NCI-H460 (cell line): Measurements from ENCODE around the gene ZCCHC7. TPM values are rescaled to one million over a fixed set of nuclear protein-coding genes. Genes with fewer than 3 reads are reported as not detected.
"Not testable (repeated sequence)": the region's sequence is repeated elsewhere in the genome, so short reads cannot be mapped to it uniquely, and the experiment has no call there.

Experiments used
- DNase-seq: peaks from one replicate; pipeline ENCODE4 v3.0.0-alpha.2; 2016; ENCODE audit warnings: low read depth; ENCODE audit errors: extremely low read depth
- total RNA-seq: library from RNA; depleted of rRNA; stranded (reverse); fragments of >200 nt; shearing (Covaris generic); gene quantifications from 2 replicates; pipeline ENCODE4 v1.2.3, GENCODE V29; 2014

Gene ZCCHC7
- total RNA-seq, 1 experiment from 2014 or later: 18.9 TPM

DNA sequence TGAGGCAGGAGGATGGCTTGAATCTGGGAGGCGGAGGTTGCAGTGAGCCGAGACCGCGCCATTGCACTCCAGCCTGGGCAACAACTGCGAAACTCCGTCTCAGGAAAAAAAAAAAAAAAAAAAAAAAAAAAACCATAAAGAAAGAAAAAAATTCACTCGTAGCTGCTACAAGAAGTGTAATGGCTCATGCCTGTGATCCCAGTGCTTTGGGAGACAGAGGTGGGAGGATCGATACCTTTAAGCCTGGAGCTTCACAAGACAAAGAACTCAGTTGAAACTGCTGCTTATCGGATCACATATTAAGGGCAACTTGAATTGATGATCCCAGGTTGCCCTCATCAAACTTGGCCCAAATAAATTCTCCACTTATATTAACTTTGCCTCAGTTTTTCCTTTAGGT is 1.0 kb upstream of the ZCCHC7 start:
- DNase-seq: no peak

DNA sequence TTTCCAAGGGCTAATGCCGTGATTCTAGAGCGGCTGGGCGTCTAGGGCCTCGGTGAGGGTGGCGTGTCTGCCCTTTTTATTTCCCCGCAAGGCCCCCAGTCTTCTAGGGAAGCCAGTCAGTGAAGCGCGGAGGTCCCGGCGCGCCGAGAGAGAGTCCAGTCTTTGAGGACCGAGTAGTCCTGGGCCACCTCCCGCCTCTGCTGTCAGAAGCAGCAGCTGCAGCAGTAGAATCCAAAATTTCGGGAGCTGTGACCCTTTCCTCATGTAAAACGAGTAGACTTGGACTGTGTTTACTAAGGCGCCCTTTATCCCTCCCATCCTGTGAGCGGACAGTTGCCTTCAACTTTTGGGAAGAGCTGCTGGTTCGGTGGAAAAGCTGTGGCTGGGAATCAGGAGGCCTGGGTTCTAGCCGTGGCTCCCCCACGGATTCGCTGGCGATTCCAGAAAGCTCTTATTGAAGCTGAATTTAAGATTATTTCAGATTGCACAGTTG is 515 bp downstream of the ZCCHC7 start:
- not testable (repeated sequence) for DNase-seq

DNA sequence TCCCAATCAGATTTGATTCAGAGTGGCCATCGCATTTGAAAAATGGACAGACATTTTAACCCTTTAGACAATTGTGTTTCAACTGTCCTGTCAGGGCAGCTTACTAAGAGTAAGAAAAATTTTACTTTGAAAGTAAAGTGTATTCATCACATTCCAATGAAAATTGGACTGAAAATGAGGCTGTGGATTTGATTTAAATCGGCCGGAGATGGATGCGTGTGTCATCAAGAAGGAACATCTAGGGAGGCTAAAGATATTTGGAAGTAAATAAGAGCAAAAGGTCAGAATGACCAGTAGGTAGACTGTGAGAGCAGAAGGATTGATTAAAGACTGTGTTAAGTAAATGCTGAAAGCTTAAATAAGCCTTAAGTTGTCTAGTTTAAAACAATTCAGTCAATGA is 1.5 kb downstream of the ZCCHC7 start:
- DNase-seq: no peak

DNA sequence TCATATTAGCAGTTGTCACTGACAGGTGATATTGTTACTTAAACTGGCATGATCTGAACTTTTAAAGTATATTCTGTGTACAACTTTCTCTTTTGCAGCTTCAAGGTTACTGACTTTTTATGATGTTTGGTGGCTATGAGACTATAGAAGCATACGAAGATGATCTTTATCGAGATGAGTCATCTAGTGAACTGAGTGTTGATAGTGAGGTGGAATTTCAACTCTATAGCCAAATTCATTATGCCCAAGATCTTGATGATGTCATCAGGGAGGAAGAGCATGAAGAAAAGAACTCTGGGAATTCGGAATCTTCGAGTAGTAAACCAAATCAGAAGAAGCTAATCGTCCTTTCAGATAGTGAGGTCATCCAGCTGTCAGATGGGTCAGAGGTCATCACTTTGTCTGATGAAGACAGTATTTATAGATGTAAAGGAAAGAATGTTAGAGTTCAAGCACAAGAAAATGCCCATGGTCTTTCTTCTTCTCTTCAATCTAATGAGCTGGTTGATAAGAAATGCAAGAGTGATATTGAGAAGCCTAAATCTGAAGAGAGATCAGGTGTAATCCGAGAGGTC is 5.9 kb downstream of the ZCCHC7 start:
- no peak for DNase-seq

DNA sequence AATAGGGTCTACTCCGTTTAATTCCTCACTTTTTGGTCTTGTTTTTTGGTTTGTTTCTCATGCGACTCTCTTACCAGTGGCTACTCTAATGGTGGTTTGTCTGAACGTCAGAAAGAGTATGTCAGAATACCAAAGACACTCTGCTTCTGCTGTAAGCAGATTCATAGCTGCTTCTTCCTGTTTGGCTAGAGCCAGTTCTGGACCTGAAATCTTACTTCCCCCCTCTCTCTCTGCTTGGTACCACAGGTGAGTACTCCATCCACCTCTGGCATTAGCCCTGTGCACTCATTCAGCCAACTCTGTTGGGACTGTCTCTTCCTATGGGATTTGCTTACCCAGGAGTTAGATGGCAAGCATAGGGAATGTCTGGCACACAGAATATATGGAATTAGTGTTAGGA is 6.6 kb downstream of the ZCCHC7 start:
- no peak for DNase-seq

DNA sequence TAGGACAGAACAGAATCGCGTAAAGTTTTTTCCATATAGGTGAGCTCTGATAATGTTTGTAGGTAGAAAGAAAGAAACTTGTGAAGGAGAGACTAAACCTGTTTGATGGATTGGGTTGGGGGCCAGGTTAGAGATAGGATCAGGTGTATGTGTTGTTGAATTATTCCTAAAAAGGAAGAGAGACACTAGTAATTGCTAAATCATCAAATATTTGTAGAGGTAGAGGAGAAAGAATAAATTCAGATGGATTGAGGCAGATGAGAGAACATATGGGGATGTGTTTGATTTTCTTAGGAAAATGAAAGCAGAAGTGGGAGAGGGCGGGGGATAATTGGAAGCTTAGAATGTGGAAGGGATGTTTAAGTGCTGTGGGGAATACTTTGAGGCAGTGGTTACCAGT is 7.7 kb downstream of the ZCCHC7 start:
- no peak for DNase-seq

DNA sequence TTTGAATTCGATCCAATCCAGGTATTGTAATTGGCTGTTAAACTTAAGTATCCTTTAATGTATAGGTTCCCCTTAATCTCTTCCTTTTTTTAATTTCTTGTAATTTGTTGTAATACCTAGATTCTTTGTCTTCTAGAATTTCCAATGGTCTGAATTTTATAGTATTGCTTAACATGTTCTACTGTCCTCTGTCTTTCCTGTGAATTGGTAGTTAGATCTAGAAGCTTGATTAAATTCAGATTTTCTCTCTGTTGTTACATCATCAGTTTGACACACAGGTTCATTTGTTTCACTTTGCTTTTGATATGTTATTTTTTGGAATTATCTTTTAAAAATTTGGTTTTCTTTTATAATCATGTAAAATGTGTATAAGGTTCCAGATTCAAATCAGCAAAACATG is 13.8 kb downstream of the ZCCHC7 start:
- DNase-seq: no peak

DNA sequence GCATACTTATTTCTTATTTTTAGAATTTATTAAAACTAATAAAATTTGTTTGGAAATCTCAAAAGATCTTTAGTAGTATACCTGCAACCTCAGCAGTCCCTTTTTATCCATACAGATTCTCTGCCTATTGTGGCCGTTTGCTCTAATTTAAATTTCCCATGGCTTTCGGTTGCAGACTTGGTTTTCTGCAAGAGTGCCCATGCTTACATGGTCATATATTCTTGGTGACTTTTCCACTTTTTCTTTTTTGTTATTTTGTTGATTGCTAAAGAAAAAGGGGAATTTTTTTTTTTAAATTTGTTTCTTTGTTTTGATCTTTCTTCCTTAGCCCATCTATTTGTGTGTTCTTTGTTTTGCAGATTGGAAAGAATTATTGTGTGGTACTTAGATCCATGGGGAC is 20.6 kb downstream of the ZCCHC7 start:
- DNase-seq: no peak

DNA sequence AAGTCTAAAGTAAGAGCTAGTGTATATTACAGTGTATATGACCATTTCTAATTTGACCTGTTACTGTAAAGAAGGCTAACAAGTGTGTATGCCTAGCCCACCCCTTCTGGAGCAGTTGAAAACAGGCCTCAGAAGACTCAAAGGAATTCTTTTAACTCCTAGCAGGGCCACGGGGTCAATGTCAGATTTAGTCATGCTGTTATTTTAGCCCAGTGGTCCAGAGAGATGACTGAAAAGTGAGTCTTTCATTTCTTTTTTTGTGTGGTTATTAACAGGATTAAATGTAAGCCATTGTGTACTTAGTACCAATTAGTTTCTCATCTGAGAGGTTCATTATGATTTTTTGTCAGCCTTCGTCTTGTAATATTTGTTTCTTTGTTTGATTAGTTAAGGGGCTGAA is 24.4 kb downstream of the ZCCHC7 start:
- no peak for DNase-seq

DNA sequence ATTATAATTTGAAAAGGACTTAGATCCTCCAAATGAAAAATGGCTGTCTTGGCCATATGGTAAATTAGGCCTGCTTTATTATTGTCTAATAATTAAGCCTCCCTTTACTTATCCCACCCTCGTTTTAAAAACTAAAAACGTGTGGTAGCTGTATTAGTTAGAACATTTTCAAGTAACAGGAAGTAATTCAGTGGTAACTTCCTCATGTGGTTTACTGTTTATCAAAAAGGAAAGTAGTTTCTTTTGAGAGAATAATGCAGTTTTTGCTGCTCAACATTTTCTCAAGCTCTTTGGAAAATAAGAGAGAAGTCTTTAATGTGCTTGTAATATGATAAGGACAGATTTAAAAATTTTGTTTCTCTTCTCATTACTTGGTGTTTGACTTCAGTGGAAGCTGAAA is 26.0 kb downstream of the ZCCHC7 start:
- DNase-seq: no peak

DNA sequence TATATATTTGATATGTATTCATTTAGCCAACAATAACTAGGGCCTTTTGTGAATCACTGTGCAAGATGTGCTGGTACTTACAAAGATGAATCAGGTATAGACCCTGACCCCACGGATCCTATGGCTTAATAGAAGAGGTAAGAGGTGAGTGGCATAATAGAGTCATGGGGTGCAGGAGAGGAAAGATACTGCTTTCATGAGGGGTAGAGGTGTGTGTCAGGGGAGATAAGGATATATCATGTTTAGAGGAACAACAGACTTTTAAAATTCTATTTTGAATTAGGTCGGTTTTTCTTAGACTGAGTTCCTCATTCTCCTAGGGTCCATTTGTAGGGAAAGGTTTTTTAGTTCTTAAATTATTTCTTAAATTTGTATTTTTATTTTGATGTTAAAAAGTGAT is 27.8 kb downstream of the ZCCHC7 start:
- no peak for DNase-seq

DNA sequence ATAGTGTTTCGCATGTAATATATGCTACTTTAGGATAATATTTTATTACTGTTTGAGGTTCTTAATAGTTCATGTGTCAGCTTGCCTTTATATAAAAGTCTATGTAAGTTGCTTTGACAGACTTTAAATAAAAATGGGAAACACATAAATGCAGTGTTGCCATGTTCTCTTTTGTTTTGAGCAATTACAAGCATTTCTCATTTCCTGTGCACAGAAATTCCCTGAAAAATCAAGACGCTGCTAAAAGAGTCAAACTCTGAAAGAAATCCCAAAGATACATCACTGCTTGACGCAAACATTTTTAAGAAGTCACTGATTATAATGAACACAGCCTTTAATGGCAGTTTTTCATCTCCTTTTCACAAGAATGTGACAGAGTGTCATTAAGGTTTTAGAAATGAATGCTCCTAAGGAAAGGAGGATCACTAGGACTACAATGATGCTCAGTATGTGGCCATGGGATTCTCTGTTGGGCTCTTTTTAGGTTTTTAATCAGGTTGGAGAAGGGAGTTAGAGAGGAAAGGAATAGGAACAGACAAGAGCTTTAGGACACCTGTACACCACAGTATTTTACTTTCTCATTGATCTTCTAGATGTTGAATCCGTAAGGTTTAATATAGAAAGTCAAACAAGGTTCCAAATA is 29.4 kb downstream of the ZCCHC7 start:
- DNase-seq: no peak

DNA sequence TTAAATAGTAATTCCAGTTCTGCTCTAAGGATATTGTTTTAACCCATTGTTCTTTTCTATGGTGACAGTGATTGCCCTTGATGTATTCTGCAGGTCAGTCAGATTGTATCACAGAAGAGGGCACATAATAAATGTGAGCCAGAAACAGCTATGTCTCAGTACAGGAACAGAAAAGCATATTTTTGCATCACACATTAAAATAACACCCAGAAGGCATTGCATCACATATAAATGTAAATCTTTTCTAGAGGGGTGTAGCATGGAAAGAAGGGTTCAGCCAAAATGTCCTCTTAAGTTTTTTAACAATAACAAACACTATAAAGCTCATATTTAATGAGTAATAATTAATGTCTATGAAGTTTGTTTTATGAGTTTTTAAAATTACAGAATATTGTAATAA is 30.0 kb downstream of the ZCCHC7 start:
- no peak for DNase-seq

DNA sequence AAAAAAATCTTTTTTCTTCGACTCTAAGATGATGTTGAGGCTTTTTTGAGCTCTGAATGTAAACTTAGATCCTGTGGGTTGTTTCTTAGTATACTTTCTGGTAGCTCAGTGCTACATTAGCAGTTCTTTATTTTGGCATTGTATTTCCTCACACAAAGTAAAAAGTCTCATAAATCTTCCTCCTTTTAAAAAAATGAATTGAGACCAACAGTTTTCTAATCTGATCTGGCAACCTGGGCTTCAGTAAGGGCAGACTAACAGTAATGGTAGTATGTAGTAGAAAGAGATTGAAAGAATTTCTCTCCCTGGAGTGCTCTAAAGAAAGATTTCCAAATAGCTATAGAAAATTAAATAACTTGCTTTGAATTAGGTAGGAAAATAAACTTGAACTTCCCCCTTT is 31.4 kb downstream of the ZCCHC7 start:
- no peak for DNase-seq

DNA sequence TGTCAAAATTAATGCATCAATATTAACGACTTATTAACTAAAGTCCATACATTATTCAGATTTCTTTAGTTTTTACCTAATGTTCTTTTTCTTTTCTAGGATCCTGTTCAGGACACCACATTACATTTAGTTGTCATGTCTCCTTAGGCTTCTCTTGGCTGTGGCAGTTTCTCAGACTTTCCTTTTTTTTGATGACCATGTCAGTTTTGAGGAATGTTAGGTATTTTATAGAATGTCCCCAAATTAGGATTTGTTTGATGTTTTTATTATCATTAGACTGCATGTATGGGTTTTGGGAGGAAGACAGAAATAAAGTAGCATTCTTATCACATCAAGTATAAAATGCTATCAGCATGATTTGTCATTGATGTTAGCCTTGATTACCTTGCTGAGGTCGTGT is 32.0 kb downstream of the ZCCHC7 start:
- DNase-seq: no peak

DNA sequence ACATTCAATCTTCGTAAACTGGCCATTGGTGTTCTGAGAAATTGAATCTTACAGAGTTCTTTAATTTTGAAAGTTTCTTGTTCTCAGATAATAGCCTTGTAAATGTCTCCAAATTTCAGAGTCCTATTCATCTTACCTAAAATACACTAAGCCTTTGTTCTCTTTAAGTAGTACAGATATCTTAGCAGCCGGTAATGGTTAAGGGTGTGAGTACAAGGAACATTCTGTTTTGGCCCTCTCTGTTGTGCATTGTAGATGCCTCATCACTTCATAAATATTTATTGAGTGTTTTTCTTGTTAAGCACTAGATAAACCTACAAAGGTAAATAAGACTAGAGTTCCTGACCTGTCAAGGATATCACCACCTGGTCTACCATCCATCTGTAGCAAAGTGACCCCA is 35.2 kb downstream of the ZCCHC7 start:
- DNase-seq: no peak

DNA sequence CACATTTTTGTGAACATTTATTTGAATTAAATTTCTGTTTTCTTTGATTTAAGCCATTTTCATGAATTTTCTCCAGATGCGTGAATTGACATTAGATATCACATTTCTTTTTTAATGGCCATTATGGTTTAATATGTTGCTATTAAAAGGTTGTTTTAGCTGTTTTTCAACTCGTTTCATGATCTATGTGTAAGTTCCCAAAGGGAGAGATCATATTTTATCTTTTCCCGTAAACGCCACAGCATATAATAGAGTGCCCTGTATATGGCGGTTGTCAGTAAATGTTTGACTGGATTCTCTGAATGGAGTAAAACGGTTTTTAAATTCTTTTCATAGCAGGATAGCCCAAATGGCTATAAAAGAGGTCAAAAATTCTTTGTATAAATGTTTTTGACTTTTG is 35.8 kb downstream of the ZCCHC7 start:
- DNase-seq: no peak

DNA sequence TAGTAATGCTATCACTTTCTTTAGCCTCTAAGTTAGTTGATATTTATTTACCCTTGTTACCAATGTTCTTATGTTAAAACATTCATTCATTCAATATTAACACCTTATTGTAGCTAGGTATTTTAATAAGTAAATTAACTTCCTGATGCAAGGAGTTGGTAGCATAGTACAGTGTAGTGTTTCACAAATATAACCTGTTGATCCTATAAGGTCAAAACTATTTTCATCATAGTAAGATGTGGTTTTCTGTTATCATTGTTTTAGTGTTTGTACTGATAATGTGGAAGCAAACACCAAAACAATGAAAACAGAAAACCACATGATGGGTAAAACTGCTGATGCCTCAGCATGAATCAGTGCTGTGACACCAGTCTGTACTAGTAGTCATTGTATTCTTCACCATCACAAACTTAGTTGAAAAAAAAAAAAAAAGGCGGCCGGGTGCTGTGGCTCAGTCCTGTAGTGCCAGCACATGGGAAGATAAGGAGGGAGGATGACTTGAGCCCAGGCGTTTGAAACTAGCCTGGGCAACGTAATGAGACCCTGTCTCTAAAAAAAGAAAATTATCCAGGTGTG is 36.5 kb downstream of the ZCCHC7 start:
- DNase-seq: no peak

DNA sequence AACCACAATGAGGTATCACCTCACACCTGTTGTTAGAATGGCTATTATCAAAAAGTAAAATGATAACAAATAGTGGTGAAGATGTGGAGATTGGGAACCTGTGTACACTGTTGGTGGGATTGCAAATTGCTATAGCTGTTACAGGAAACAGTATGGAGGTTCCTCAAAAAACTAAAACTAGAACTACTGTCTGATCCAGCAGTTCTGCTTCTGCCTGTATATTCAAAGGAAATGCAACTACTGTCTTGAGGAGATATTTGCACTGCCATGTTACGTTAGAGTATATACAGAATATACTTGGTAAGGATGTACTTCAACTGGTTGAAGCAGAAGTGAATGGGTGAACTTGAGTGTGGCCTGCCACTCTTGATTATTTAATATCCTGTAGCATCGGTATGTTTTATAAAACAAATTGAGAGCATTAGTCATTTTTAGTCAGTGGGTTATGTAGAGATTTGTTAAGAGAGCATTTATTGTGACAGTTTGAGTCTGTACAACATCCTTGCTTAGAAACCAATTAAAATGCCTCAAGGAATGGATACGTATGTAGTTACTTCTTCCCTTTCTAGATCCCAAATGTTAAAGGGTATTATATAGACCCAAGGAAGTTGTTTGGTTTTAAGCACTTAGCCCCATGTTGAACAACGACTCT is 37.5 kb downstream of the ZCCHC7 start:
- no peak for DNase-seq

DNA sequence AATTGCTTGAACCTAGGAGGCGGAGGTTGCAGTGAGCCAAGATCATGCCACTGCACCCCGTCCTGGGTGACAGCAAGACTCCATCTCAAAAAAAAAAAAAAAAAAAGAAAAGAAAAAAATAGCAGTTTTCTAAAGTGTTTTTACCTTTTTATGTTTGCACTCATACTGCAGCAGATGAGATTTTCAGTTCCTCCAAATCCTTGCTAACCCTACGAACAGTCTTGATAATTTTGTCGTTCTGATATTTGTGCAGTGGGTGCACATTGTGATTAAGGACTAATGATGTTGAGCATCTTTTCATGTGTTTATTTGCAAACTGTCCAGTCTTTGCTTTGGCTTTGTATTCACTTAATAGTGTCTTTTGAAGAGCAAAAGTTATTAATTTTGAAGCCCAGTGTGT is 42.9 kb downstream of the ZCCHC7 start:
- DNase-seq: no peak

DNA sequence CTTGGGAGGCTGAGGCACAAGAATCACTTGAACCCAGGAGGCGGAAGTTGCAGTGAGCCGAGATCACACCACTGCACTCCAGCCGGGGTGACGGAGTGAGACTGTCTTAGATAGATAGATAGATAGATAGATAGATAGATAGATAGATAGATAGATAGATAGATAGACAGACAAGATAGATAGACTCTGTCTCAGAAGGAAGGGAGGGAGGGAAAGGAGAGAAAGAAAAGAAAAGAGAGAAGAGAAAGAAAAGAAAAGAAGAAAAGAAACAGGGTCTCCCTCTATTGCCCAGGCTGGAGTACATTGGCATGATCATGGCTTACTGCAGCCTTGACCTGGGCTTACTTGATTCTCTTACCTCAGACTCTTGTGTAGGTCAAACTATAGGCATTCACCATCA is 44.0 kb downstream of the ZCCHC7 start:
- DNase-seq: not testable (repeated sequence)

DNA sequence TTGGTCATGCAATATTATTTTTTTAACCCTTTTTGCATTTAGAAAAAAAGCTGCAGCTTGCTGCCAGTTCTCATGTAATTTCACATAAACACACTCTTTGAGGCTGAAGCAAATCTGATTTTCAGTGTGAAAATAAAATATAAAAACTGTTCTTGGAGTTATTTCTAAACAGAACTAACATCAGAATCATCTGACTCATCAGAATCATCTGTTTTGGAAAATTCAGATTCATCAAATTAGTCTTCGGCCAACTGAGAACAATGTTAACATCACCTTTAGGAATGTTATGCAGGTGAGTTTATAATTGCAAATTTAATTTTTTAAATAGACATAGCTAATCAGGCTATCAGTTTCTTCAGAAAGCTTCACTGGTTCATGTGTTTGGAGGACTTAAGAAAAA is 45.3 kb downstream of the ZCCHC7 start:
- DNase-seq: no peak
